GM12872 (cell line): Measurements from ENCODE around the gene PRR4.

Source experiments
- CTCF ChIP-seq: IDR thresholded peaks from 3 replicates; pipeline ENCODE4 v1.5.1; 2011; ENCODE audit warnings: low read depth, mild to moderate bottlenecking, low read length, moderate library complexity; ENCODE audit not compliant: insufficient read depth

PRR4 gene, protein sequence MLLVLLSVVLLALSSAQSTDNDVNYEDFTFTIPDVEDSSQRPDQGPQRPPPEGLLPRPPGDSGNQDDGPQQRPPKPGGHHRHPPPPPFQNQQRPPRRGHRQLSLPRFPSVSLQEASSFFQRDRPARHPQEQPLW

DNA sequence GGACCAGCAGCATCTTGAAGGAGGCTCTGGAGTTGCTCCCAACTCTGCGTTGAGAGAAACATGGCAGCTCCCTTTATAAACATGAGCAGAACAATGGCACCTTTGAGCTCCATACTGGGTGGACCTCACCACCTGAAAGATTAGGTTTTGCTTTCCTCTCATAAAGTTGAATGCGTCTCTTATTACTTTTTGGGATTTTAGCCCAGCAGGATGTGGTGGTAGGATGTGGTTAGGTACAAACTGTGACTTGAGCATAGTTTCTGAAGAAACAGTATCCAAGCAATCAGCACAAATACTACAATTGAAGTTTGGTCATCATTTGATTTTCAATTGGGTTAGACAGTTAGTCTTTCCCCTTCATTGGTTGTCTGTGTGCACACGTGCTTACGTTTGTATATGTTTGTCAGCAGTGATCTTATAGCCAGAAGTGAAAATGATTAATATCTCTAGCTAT is at the start of gene PRR4:
Gene PRR4, minus strand, starts transcription at position 51 of the 454 bp plus-strand sequence. Its CDS starts 38 bp downstream, at position 13.
- no peak for TF ChIP-seq CTCF

GRCh38 chr12:10896854-10897253 is 47.6 kb upstream of the PRR4 start:
- no peak for TF ChIP-seq CTCF

DNA sequence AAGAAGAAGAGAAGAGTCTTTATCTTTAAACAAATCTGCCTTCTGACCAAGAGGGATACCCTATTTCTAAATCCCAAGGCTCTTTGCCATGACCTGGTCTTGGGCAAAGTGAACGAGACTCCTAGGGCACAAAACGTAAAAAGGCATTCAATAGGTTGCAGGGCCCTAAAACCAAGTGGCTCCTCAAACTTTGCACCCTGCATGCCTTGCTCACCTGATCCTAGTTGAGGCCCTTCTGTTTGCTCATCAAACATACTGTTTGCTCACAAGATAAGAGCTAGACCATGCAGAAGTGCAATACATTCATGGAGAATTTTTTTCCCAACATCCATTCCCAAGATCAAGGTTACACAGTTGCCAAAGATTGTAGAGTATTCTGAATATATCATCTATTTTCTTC is 42.7 kb upstream of the PRR4 start:
- TF ChIP-seq CTCF: no peak

DNA sequence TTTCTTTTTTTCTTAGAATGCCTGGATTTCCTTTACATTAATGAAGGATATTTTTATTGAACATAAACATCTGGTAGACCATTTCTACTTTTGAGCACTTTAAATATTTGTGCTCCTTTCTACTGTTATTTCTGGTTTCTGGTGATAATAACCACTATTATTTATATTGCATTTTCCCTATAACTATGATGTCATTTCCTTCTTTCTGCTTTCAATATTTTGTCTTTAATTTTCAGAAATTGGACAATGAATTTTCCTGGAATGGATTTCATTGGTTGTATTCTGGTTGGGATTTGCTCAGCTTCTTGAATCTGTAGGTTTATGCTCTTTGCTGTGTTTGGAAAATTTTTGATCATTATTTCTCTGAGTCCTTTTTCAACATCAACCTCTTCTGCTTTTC is 40.0 kb upstream of the PRR4 start:
- no peak for TF ChIP-seq CTCF

GRCh38 chr12:10884086-10884725 is 34.9 kb upstream of the PRR4 start, which contains the start of gene PRH1:
PRH1 (minus strand) TSS chr12:10884255; CDS start chr12:10884217, 38 bp downstream.
- TF ChIP-seq CTCF: no peak

DNA sequence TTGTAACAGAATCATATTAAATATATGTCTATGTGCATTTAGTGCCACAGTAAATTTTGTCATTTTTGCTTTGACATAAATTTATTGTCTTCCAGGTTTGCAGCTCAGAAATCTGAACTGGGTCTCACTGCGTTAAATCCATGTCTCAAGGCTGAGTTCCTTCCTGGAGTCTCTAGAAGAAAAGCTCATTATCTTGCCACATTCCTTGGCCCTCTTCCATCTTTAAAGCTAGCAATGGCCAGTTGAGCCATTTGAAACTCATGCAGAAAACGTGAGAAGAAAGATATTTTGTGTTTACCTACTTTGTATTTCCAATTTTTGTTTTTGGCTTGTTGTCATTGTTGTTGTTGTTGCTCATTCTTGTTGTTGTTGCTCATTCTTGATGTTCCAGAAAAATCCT is 24.1 kb upstream of the PRR4 start:
- no peak for TF ChIP-seq CTCF

DNA sequence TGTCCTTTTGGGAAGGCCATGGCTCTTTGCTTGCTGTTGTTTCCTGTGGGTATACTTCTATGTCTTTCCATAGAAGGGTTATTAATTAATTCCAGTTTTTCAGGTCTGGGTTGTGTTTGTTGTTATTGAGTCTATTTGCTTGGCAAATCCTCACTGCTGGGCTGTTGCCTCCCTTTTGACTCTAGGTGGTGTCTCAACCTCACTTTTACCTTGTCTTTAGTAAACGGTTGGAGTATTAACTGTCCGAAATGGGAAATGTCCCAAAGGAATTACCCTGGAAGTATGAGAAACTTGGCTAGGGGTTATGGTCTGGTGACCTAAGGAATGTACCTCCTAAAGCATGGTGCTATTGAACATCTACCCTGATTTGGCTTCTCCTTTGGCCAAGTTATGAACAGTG is 18.1 kb upstream of the PRR4 start:
- TF ChIP-seq CTCF: no peak
